ENCODE measurements around the gene NSUN3.

The NSUN3 gene

GRCh38 chr3:94176988-94177745 is 114.3 kb downstream of the NSUN3 start:
- no peaks in the 10 kb centered on the region for H3K27me3 ChIP-seq (ENCODE audit: control insufficient read depth, insufficient read depth, low read length)
- peak overlapping the region; percentile 19 for H3K4me3 ChIP-seq (ENCODE audit: low read depth, low read length)
- H3K79me2 ChIP-seq, result no peaks in the 10 kb centered on the region
- TF ChIP-seq CTCF (IDR thresholded peaks at IDR 0.05), result no peak
- no peak overlapping the region for H2AFZ ChIP-seq
- no peak overlapping the region for H3K9ac ChIP-seq
- H3K36me3 ChIP-seq (ENCODE audit: control insufficient read depth, insufficient read depth, low read length), result no peaks in the 10 kb centered on the region
- H3K4me2 ChIP-seq (ENCODE audit: low read length), result peak overlapping the region; percentile 55
- H3K27ac ChIP-seq, result no peak overlapping the region
- no peaks in the 10 kb centered on the region for H3K9me3 ChIP-seq (ENCODE audit: control insufficient read depth, low read length)
- no peaks in the 10 kb centered on the region for H3K4me1 ChIP-seq

Measured in parathyroid adenoma (tissue), 2 donors.